ENCODE data around the gene ANKRD16.
A peak's percentile ranks its signal among the peaks of the same experiment; 100 is the strongest.
"Not testable (repeated sequence)": the region's sequence is repeated elsewhere in the genome, so short reads cannot be mapped to it uniquely, and the experiment has no call there.

The ANKRD16 gene

DNA sequence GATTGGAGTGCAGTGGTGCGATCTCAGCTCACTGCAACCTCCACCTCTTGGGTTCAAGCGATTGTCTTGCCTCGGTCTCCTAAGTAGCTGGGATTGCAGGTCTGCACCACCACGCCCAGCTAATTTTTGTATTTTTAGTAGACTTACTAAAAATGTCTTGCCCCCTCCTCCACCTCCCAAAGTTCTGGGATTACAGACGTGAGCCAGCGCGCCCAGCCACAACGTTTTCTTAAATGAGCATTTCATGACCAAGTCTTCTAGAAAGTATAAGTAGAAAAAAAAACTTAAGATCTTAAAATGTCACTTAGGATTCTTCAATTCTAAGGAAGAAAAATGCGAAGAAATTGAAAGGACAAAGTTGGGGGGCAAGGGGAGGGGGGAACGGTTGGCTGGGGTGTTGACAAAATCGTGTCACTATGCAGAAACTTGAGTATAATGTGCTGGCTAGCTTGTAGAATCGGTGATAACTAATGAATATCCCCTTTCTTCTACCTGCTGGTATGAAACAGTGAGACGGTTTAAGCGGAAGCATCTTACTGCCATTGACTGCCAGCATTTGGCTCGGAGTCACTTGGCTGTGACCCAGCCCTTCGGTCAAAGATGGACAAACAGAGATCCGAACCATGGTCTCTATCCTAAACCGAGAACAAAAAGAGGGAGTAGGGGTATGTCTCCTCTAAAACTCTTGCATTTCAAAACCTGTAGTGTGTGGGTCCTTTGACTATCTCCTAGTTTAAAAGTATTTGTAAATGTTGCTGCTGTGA is 13.0 kb upstream of the ANKRD16 start:
- ATAC-seq, result no peak

- no peak for ATAC-seq
Observed at GRCh38 chr10:5900247-5900646, 10.6 kb upstream of the ANKRD16 start.

- no peak for ATAC-seq
Observed at GRCh38 chr10:5898163-5898562, 8.5 kb upstream of the ANKRD16 start.

- no peak for ATAC-seq
Observed at GRCh38 chr10:5897504-5897903, 7.8 kb upstream of the ANKRD16 start.

- ATAC-seq, result peak in 1 of 2 donors; percentile 44
Observed at GRCh38 chr10:5897053-5897340, 7.3 kb upstream of the ANKRD16 start.

DNA sequence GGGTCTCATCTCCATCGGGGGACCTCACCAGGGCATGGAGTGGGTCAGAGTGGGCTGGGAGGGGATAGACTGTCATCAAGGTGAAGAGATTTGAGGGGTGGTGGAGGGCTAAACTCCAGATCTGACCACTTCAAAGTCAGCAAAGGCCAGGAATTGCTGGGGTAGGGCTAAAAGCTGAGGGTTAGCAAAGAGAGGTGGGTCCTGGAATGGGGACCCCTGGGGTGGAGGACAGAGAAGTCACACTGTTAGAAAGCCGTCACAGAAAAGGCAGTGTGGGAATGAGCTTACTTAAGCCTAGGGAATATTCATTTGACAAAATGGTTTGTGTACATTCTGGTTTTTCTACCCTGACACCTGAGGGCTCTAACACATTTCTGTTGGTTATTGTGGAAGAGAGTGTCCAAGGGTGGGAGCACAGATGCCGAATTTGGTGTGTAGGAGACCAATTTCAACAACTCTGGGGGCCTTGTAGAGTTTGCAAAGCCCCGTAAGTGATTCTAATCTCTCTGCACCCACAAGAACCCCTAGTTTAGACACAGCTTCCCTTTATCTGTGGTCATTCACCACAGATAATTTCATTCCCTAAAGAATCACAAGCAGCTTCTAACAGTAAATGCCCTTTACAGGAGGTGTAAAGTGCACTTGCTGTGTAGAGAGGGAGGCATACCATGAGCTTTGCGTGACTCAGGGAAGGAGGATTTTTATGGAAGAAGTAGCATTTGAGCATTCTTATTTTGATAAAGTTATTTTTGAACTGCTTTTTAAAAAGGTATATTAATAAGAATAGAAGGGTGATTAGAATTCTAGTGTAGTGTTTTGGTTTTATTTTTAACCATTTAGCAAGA is 6.7 kb upstream of the ANKRD16 start:
- ATAC-seq, result peak in 1 of 2 donors; percentile 9

- ATAC-seq, result peak; percentile 62 to 69
Observed at GRCh38 chr10:5895804-5896203, 6.1 kb upstream of the ANKRD16 start.

DNA sequence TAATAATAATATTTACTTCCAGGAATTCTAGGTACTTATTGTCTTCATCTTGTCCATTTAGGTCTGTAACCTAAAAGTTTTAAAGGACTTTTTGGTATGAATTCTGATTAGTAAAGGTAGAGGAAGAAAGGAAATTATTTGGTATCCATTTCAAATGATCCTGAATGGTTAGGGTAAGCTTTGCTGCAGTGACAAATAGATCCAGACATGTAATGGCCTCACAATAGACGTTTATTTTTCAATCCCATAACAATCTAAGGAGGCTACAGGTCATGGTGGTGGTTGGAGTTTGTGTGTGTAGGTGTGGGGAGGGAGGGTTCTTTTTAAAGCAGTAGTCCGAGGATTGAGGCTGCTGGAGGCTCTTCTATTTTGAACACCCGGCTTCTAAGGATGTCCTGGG is 5.7 kb upstream of the ANKRD16 start:
- no peak for ATAC-seq

GRCh38 chr10:5894873-5895272 is 5.2 kb upstream of the ANKRD16 start:
- ATAC-seq, result no peak

DNA sequence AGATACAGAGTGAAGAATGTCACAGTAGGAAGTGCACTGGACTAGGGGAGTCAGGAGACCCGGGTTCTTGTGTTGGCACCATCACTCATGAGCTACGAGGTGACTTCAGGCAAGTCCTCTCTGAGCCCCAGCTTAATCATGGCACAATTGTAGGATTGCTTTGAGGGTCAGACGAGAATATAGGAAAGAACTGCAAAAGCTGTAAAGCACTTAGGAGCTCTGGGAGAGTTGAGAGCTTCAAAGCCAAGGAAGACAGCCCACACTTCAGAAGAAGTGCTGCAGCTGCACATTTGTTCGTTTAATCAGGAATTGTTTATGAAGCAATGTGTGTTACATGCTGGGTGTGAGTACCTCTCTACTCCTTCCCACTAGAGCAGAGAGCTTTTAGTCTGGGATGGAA is 4.7 kb upstream of the ANKRD16 start:
- ATAC-seq, result no peak

- ATAC-seq, result no peak
Observed at GRCh38 chr10:5893321-5893720, 3.6 kb upstream of the ANKRD16 start.

- ATAC-seq, result no peak
Observed at GRCh38 chr10:5892007-5892406, 2.3 kb upstream of the ANKRD16 start.

DNA sequence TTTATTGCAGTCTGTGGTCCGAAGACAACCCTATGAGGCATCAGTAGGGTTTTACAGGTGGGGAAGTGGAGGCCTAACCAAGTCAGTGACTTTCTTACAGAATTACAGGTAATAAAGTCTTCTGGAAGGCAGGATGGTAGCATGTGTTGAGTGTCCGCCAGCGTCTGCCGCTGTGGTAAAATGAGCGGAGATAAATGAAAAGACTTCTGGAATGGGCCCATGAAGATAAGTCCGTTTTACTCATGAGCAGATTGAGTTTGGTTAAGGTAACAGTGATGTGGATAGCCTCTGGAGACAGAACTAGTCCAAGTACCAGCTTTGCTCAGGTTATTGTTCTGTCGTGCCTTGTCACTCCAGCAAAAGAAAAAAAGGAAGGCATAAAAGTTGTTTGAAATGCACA is 1.3 kb upstream of the ANKRD16 start:
- no peak for ATAC-seq

GRCh38 chr10:5890452-5890915 is 791 bp upstream of the ANKRD16 start:
- ATAC-seq, result no peak

DNA sequence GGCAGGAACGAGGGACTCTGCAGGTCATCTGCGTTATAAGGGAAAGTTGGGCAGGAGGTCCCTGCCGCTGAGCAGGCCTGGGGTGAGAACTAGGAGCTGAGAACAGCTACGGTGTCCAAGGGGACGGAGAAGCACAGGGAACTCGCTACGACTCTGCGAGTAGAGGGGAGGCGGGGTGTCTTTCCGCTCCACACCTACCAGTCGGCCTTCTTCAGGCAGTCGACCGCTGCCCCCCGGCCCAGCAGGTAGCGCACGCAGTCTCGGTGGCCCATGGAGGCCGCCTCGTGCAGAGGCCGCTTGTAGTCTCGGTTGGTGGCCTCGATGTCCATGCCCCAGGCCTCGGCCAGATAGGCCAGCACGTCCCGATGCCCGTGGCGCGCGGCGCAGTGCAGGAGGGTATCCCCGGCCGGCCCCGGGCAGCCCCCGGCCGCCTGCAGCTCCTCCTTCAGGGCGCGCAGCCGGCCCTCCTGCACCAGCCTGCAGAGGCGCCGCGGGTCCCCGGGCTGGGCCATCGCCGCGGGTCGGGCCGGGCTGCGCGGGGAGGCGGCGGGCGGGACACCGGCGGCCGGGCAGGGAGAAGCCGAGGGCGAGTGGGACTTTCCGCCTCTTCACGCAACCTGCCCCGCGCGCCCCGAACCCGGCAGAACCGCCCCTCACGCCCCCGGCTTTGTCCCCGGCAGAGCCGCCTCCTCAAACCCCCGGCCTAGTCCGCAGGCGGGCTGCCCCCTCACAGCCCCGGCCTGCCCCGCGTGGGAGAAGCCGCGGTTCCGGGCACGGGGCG is 660 bp downstream of the ANKRD16 start:
- peak; percentile 25 to 29 for ATAC-seq

- no peak for ATAC-seq
Observed at GRCh38 chr10:5888351-5888750, 1.3 kb downstream of the ANKRD16 start.

- no peak for ATAC-seq
Observed at GRCh38 chr10:5887641-5888040, 2.1 kb downstream of the ANKRD16 start.

DNA sequence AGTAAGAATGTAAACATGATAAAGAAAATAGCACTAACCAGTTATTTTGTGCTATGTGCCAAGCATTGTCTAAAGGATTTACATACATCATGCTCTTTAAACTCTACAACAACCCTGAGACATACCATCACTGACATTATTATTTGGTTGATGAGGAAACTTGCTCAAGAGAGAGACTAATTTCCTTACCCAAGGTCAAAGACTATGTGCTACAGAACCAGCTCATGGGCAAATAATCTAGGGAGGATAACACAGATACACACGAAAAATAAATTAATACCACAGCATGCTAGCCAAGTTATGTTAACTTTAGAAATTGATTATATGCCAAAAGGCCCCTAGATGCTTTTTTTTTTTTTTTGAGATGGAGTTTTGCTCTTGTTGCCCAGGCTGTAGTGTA is 2.7 kb downstream of the ANKRD16 start:
- ATAC-seq, result no peak

- no peak for ATAC-seq
Observed at GRCh38 chr10:5885619-5886018, 4.1 kb downstream of the ANKRD16 start.

DNA sequence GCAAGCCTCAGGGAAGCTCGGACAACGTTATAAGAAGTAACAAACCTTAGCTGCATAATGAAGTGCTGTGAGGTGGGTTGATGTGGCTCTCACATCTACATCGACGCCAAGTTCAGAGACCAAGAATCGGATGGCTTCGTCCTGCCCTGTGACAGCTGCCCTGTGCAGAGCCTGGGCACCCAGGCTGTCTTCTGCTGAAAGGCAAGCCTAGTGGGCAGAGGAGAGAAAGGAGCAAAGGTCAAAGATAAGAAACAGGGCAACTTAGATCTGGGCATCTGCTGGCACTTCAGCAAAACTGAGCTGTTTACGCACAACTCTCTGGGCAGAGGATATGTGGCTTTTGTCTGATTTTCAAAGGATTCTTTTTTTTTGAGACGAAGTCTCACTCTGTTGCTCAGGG is 6.7 kb downstream of the ANKRD16 start:
- ATAC-seq, result no peak

DNA sequence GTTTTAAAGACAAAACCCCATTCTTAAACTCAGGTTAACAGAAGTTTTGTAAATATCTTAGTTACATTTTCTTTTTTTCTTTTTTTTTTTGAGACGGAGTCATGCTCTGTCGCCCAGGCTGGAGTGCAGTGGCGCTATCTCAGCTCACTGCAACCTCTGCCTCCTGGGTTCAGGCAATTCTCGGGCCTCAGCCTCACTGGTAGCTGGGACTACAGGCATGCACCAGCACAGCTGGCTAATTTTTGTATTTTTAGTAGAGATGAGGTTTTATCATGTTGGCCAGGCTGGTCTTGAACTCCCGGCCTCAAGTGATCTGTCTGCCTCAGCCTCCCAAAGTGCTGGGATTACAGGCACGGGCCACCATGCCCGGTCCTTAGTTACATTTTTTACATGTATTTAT is 12.7 kb downstream of the ANKRD16 start:
- ATAC-seq, result not testable (repeated sequence)

- no peak for ATAC-seq
Observed at GRCh38 chr10:5876181-5876768, 13.4 kb downstream of the ANKRD16 start.

GRCh38 chr10:5873515-5873995 is 16.1 kb downstream of the ANKRD16 start:
- peak; percentile 65 to 79 for ATAC-seq

All from activated CD4-positive, CD25-positive, alpha-beta regulatory T cell treated with anti-CD3 and anti-CD28 coated beads, Interleukin-2, amount 50 U/mL, for 24 hours (primary cell).